HG02885 (cell line): ENCODE measurements around the gene FBXO2.
"Not testable (repeated sequence)": the region's sequence is repeated elsewhere in the genome, so short reads cannot be mapped to it uniquely, and the experiment has no call there.

Source experiments
- ATAC-seq: cut with Tn5 transposase; IDR thresholded peaks from one replicate; pipeline ENCODE4 v1.9.1; 2021; ENCODE audit warnings: mild to moderate bottlenecking; ENCODE audit not compliant: unreplicated experiment, poor library complexity

Gene FBXO2

DNA sequence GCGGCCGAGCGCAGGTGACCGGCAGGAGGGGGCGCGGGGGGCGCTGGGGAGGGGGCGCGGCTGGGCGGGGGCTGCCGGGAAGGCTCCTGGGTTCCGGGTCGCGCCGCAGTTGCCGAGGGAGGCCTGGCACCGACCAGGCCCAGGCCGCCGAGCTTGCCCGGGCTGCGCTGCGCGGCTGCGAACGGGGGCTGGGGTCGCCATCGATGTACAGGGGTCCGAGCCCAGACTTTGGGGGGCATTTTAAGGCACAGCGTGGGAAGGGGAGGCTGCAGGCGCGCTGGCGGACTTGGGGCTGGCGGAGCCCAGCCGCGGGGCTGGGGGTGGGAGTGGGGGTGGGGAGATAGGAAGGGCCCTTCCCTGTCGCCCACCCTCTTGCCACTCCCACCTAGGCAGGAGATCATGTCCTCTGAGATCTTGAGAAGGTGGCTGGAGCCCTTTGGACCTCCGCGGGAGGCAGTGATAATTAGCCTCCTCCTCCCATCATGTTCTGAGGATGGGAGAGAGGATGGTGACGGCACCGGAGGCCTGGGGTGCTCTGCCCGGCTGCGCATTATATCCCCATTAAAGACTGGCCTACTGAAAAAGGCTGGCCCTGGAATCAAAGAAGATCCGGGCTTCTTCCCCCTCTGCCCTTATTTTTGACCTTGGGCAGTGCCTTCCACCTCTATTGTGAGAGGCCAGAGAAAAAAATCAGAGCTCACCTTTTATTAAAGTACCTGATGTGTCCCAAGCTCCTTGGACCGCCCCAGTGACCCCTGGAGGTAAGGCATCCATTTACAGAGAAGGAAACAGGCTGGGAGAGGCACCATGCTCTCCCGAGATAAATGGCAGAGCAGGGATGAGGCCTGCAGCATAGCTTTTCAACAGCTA lies 945 bp upstream of the FBXO2 start:
- ATAC-seq: peak; percentile 27

DNA sequence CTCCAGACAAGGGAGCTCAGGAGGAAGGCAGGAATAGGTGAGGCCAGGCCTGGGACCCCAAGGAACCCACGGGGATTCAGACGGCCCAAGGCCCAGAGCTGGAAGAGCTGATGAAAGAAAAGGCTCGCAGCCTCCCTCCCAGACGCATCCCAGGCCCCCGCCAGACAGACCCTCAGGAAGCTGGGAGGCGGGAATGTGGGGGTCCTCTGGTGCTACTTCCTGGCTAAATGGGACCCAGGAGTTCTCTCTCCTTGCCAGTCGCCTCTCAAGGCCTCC lies 430 bp downstream of the FBXO2 start:
- ATAC-seq: no peak

DNA sequence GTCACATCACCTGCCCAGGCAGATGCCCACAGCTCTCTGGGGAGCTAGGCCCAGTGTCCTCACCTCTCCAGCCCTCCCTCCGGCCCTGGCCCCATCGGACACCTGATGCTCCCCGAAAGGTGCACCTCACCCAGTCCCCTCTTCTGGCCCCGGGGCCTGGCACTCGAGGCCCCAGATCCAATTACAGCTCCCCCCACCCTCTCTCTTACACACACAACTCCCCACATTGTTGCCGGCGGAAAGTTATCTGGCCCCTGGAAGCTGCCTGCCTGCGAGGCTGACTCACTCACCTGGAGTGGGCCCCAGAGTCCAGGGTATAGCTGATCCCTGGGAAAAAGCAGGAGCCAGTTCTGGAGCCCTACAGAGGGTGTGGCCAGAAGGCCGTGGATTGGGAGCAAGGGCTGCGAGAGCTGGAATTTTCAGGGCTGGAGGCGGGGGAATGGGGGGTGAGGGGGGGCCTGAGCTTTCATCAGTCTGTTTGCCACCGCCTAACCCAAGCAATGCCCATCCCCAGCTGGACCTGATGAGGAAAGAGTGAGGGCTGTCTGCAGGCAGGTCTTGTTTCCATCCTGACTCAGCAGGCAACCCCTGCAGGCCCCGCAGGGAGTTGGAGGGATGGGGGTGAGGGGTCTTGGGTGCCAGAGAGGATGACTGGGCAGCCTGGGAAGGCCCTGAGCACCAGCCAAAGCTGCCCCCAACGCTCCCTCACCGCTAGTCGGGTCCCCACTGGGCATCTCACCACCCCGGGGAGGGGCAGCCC lies 948 bp downstream of the FBXO2 start:
- no peak for ATAC-seq

DNA sequence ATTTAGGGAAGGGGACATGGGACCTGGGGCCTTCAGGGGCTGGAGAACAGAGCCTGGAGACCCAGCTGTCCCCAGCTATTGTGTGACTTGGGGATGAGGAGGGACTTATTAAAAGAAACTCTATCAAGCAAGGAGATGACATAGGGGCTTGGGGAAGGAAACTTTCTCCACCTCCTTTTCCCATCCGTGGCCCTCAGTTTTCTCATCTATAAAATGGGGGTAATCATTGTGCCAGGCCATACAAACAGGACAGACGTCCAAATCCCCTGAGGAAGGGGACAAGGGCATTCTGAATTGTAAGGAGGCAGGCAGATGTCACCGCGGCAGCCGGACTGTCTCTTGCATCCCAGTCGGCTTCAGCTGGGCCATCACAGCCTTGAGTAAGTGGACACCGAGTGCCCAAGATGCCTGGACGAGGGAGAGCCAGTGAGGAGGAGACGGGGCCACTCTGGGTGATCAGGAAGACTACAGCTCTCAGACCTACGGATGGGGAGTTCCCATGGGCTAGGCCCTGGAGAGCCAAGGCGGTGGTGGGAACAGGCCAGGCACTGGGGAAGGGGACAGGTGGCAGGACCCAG lies 1.9 kb downstream of the FBXO2 start:
- ATAC-seq: no peak

DNA sequence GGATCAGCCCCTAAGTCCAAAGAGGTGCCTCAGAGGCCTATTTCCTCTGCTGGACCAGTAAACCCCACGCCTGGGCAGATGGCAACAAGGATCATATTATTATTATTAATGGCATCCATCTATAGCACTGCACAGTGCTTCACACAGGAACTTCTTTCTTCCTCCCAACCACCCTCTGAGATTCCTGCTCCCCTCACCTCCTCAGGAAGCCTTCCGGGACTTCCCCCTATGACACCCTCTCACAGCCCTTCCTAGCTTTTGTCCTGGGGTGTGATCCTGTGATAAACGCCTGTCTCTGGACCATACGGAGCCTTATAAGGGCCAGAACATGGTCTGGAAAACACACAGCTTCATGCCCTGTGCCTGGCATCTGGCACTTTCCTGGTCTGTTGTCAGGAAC lies 3.2 kb downstream of the FBXO2 start:
- no peak for ATAC-seq

DNA sequence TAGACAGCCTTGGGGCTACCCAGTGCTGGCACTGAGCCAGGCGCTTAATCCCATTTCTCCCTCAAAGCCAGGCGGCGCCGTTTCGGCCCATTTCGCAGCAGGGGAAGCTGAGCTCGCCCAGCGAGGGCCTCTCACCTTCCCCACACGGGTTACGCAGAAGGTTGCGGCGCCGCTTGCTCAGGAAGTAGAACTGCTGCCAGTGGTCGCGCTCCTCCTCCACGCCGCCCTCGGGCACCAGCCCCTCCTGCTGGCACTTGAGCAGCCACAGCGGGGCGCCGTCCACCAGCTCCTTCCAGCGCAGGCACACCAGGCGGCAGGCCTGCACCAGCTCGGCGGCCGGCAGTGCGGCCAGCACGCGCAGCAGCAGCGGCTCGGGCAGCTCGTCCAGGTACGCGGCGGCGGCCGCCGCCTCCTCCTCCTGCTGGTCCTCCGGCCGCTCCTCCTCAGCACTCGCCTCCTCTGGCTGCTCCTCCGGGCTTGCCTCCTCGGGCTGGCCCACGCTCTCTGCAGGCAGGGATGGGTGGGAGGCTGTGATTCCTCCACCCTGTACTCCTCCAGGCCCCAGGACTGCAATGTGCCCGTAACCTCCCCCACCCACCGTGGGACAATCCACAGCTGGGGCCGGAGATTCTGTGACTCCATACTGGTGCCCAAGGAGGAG lies 3.8 kb downstream of the FBXO2 start:
- no peak for ATAC-seq

DNA sequence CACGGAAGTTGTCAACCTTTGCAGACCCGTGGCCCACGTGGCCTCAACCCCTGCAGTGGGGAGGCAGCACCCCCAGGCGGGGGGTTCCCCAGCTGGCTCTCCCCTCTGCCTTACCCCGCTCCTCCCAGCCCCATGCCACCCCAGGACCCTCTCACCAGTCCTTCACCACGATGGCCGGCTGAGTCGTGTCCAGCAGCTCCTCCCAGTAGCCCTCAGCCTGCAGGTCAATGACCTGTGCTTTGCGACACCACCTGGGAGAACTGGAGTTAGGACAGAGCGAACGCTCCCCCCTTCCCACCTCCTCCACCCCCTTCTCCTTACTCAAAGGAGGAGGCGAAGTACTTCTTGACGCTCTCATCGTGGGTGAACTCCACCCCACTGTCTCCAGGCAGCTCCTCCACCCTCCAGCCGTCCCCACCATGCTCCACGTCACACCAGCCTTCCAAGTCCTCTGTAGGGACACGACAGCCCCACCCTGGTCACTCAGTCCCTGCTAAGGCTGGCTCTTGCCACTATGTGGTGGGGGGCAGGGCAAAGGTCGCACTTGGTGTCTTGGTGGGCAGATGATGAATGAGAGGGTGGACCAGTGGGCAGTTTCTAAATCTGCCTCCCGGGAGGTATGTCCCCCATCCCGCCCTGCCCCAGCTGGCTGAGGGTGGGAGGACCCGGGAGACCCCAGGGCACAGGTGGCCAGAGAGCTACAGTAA lies 4.5 kb downstream of the FBXO2 start:
- ATAC-seq: no peak

DNA sequence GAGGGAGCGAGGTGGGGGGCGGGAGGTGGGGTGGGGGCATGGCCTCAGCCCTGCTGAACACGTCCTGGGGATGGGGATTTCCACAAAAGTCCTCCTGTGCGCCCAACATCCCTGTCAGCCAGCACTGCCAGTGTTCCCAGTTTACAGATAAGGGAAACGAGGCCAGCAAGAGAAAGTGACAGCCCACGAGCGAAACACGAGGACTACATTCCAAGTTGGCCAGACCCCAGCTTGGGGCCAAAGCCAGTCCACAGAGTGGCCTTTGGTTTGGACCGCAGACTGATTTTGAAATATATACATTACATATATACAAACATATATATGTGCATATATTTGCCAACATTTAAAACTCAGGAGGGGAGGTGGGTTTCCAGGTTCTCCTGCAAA lies 5.0 kb downstream of the FBXO2 start:
- ATAC-seq: no peak

DNA sequence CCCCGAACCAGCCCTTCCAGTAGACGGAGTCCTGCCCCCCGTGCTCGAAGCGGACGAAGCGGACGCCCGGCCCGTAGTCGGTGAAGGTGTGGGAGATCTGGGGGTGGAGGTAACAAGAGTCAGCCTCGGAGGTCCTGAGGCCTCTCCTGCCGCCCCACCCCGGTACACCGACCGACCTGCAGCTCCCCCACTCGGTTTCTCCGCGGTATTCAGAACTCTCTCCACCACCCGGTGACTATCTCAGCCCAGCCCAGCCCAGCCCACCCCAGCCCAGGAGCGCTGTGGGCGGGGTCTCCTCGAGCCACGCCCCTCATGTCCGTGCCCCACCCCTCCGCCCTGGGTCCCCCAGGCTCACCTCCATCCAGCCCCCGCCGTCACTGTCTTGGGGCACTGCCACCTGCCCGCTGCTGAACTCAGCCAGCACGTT lies 5.5 kb downstream of the FBXO2 start:
- no peak for ATAC-seq

DNA sequence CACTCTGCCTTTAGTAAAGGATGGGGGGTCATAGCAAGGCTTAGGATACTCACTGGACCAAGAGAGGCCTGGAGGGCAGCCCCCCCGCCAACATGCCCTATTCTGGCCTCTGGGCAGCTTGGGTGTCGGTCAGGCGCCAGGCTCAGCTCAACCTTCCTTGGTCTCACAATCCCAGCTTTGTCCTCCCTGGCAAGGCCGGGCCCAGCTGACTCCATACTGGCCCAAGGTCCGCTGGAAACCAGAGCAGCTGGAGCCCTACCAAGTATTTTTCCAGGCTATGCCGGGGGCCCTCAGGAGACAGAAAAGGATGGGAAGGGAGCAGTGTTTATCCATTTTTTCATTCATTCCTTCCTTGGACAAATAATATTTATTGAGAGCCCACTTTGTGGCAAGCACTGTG lies 6.2 kb downstream of the FBXO2 start:
- no peak for ATAC-seq

DNA sequence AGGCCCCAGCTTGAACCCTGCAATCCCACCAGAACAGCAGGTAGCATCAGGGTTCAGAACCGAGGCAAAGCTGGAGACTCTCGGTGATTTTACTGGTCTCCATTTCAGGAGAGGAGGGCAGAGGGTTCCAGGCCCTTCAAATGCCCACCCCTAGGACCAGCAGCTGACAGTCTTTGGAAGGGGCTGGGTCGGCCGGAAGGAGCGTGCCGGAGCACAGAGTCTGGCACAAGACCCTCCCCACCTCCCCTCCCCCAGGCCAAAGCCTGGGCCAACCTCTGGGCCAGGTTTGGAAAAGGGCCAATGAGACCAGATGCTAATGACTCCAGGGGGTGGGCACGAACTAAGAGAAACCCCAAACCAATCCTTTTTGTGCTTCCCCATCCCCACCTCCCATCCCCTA lies 6.9 kb downstream of the FBXO2 start:
- ATAC-seq: no peak

DNA sequence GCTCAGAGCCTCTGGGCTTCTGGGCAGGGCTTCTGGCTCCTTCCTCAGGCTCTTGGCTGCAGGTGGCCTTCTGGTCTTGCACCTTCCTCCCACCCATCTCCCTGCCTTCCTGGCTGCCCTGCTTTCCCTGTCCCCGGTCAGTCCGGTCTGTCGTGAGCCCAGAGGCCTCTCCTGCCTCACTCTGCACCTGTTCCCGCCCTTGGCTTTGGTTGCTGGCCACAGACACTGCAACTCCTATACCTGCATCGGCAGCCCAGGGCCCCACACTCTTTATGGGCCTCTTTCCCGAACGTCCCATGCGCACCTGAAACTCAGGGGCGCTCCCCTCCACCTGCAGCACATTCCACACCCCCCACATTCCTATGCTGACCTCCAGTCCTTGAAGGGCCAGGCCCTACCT lies 7.9 kb downstream of the FBXO2 start:
- no peak for ATAC-seq

DNA sequence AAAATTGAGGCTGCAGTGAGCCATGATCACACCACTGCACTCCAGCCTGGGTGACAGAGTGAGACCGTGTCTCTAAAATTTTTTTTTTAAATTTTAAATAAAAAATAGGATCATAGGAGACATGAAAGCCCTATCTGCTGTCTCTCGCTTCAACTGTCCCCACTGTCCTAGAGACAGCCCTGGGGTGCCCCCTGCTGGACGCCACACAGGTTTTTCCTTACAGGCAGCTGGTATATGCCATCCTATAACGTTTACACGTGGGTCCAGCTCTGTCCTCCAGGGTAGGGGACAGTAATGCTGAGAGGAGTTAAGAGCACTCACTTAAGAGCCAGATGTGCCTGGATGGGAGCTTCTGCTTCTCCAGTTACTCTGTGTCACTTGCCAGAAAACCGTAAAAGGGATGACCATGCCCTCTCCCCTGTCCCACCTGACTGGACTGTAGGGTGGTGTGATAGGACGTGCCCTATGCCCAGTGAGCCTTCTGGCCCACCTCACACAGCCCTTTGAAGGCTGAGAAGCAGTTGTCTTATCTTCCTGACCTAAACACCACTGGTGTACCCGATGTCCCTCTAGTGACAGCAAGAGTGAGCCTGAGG lies 8.5 kb downstream of the FBXO2 start:
- no peak for ATAC-seq

DNA sequence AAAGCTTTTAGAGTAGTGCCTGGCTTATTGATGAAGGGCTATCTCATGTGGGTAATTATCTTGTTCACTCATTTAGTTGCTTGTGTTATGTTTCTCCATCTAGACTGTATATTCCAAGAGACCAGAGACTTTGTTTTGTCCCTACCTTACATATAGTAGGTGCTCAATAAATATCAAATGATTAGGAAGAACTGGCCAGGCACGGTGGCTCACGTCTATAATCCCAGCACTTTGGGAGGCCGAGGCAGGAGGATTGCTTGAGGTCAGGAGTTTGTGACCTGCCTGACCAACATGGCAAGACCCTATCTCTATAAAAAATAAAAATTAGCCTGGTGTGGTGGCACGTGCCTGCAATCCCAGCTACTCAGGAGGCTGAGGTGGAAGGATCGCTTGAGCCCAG lies 9.0 kb downstream of the FBXO2 start:
- ATAC-seq: no peak

DNA sequence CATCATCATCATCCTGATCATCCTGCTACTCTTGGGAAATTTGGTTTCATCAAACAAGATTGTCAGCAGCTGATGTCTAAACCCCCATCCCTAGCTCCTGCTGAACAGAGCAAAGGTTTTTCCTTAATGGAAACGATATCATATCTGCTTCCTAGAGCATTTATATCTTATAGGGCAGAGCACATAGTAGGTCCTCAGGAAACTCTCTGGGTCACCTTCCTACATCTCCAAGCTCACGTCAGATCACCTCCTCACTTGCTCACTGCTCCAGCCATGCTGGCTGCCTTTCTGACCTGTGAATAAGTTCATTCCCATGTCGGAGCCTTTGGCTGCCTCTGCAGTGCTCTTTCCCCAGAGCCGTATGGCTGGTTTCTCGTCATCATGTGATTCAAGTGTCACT lies 10.4 kb downstream of the FBXO2 start:
- ATAC-seq: no peak

DNA sequence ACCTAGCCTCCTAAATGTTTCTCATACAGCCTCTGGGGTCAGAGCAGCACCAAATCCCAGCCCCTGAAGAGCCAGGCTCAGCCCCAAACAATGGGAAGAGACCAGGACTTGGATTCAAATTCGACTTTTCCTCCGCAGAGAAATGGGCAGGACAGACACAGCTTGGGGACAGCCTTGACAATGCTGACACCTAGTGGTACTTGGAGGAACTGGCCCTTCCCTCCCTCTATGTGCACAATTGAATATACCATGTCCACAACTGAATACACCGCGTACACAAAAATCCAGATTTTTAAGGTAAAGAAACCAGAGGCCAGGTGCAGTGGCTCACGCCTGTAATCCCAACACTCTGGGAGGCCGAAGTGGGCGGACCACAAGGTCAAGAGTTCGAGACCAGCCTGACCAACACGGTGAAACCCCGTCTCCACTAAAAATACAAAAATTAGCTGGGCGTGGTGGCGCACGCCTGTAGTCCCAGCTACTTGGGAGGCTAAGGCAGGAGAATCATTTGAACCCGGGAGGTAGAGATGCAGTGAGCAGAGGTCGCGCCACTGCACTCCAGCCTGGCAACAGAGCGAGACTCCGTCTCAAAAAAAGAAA lies 11.7 kb downstream of the FBXO2 start:
- not testable (repeated sequence) for ATAC-seq

DNA sequence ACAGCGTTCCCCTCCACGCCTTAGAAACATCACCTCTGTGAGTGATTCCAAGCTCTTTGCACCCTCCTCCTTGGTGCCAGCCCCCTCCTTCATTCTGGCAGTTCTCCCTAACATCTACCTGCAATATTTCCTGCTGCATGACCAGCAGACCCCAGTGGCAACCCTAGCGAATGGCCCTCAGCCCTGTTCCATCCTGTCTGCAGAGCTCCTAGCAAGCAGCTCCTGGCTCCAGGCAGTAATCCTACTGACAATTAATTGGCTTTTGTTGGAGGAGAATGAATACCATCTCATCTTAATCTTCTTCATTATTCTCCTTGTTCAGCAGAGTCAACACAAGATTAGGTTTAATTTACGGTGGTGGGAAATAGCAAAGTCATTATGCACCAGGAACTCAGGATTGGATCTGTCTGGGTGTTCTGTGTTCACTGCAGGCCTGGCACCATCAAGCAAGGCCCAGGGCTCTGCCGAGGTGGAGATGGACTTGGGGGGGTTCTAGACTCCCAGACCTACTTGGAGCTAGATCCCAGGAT lies 12.4 kb downstream of the FBXO2 start:
- no peak for ATAC-seq

DNA sequence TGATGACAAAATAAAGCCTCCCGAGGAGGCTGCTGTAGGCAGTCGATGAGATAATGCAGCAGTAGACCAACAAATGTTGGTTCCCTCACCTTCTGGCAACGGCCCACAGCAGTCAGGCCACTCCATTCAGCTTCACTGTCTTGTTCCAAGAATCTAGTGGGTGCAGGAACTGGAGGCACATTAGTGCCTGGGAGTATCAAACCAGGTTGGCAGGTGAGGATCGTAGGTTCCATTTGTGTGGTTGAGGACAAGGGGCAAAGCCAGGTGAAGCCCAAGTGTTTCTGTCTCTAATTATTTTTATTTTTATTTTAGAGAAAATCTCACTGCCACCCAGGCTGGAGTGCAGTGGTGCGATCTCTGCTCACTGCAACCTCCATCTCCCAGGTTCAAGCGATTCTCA lies 13.3 kb downstream of the FBXO2 start:
- ATAC-seq: no peak

DNA sequence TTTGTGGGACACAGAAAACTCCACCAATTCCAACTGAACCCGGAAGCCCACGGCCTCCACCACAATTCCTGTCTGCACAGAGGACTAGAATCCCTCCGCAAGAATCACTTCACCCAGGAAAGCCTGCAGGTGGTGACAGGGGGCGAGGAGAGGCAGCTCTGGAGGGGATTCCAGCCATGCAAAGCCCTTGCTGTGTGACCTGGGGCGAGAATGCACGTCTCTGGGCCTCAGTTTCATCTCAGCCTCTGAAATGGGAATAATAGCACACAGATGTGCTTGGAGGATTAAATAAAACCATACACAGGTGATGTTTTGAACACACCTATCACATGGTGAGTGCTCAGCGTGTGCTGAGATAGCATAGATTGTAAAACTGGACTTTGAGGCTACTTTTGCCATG lies 14.1 kb downstream of the FBXO2 start:
- no peak for ATAC-seq

DNA sequence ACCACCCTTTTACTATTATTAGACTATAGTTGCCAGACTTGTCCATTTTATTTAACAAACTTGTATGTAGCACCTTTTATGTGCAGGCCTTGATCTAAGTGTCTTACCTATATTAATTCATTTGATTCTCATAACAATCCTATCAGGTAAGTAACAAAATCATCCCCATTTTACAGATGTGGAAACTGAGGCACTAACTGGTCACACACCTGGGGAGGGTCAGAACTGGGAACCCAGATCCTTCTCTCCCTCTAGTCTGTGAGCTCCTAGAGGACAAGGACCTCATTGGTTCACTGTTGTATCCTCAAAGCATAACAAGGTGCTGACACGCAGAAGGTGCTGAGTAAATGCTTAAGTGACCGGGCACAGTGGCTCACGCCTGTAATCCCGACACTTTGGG lies 14.9 kb downstream of the FBXO2 start:
- no peak for ATAC-seq
